Stimulated activated CD4-positive, alpha-beta T cell treated with anti-CD3 and anti-CD28 coated beads, Interleukin-2, amount 100 ng/mL, for 24 hours (primary cell): ENCODE data around the gene RNASE8.

Source experiments
- DNase-seq, 2 donors: peaks; one replicate each; pipeline ENCODE4 v3.0.0-alpha.2; 2020

RNASE8 gene

GRCh38 chr14:21074398-21075272 lies 17.0 kb downstream of the RNASE8 start:
- DNase-seq = no peak

DNA sequence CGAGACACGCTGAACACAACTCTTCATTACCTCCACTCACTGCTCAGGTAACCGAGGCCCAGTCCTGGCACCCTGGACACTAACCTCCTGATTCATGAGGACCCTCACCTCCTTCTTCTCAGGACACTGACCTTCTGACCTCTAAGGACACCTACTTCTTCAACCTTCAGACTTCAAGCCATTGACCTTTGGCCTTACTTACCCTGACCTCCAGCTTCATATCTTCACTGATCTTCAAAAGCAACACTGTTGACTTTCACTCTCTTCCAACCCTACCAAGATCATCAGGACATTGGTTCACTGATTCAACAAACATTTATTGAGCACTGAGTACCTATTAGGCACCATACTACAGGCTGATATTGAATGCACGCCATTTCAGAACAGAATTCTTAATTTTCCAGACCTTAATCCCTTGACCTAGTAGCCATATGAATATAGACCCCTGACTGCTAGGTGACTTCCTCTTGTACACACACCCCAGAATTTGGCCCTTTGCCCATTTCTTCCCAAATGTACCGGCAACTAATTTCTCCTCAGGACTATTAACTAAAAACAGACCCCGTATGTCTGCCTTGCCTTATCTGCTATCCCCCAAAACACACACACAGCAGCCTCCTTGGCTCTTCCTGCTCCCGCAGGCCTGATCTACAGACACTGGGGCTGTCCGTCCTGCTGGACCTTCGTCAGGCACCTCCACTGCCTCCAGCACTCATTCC lies 18.3 kb downstream of the RNASE8 start:
- no peak for DNase-seq

DNA sequence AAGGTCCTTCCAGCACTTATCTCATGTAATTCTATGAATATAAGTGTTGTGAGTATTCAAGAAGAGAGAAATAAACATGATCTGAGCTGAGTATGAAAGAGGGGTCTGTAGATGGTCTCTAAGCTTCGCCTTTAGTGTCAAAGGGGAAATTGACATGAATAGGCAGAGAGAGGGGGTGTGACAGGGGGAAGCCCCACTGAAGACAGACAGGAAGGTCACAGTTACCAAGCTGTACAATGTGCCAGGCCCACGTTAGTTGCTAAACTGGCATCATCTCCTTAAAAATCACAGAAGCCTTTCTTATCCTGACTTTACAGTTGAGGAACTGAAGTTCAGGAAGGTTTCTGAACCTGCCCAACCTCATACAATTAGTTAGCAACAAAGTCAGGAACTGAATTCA lies 20.1 kb downstream of the RNASE8 start:
- DNase-seq = no peak

GRCh38 chr14:21078287-21078686 lies 20.7 kb downstream of the RNASE8 start:
- no peak for DNase-seq

DNA sequence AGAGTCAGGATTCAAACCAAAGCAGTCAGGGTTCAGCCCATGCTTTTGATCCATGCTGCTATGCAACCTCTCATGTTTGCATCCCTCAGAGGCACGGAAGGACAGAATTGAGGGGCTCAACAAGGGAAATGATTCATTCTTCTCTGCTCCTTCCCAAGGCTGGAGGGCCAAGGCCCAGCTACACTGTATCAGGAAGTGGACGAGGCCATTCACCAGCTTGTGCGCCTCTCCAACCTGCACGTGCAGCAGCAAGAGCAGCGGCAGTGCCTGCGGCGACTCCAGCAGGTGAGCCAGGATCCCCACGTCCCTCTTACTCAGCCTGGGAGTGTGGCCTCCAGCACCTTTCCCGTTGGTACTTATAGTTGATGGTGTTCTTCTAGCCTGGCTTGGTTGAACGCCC lies 21.1 kb downstream of the RNASE8 start:
- DNase-seq = no peak

DNA sequence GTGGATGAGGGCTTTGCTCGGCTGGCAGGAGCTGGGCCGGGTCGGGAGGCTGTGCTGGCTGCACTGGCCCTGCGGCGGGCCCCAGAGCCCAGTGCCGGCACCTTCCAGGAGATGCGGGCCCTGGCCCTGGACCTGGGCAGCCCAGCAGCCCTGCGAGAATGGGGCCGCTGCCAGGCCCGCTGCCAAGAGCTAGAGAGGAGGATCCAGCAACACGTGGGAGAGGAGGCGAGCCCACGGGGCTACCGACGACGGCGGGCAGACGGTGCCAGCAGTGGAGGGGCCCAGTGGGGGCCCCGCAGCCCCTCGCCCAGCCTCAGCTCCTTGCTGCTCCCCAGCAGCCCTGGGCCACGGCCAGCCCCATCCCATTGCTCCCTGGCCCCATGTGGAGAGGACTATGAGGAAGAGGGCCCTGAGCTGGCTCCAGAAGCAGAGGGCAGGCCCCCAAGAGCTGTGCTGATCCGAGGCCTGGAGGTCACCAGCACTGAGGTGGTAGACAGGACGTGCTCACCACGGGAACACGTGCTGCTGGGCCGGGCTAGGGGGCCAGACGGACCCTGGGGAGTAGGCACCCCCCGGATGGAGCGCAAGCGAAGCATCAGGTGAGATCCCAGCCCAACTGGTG lies 24.0 kb downstream of the RNASE8 start:
- no peak for DNase-seq

- no peak for DNase-seq
These were observed 26.1 kb downstream of the RNASE8 start for GRCh38 chr14:21083565-21084325.

DNA sequence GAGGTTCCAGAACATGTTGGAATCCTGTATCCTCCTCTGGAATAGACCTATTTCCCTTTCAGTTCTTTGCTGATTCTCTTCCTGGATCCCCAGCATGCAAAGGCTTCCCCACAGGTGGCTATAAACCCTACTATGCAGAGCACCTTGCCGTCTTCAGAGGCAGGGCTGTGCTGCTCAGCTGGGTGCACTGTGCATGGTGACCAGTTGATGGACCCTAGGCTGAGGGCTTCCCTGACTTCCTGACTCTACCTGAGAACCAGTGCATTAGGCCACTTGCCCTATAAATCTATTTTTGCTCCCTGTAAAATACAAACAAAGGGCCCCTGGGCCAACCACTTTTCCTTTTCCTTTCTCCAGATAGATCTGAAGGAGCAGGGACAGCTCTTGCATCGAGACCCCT lies 26.8 kb downstream of the RNASE8 start:
- DNase-seq = no peak

DNA sequence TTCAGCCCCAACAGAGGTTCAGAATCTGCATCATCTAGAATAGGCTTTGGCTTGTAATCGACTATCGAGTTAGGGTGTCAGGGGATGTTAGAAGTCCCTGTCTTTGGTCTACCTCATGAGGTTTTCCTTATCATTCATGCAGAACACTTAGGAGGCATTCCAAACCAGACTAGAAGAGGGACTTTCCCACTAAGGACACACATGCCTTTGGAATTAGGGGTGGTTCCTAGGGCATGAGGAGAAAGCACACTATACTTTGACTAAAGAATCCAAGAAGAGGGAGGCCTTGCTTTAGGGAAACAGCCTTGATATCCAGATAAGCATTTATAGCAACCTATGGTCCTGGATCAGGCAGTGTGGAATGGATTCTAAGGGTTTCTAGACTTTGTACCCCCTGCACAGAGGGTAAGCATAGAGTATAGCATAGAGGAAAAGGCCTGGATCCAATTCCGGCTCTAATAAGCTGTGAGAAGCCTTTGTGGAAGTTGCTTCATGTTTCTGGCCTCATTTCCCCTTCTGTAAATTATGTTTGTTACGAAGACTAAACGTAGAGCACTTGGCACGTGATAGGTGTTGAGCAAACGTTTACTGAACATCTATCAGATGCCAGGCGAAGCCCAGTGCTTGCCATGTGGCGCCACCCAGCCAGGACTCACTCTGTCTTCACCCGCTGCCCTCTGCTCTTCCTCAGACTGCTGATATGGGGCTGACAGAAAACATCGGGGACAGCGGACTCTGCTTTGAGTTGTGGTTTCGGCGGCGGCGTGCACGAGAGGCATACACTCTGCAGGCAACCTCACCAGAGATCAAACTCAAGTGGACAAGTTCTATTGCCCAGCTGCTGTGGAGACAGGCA lies 27.6 kb downstream of the RNASE8 start:
- DNase-seq = no peak

DNA sequence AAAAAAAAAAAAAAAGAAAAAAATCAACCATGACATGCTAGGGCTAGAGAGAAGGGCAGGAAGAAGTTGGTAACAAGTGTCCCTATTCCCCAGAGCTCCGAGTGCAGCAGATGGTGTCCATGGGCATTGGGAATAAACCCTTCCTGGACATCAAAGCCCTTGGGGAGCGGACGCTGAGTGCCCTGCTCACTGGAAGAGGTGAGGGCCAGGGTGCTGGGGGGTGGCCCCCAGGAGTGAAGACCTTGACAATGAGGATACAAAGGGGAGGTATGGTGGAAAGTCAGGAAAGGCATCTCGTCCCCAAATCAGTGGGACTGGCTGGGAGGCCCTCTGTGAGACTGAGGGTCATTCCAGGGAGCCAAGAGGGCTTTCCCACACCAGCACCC lies 29.3 kb downstream of the RNASE8 start:
- no peak for DNase-seq

DNA sequence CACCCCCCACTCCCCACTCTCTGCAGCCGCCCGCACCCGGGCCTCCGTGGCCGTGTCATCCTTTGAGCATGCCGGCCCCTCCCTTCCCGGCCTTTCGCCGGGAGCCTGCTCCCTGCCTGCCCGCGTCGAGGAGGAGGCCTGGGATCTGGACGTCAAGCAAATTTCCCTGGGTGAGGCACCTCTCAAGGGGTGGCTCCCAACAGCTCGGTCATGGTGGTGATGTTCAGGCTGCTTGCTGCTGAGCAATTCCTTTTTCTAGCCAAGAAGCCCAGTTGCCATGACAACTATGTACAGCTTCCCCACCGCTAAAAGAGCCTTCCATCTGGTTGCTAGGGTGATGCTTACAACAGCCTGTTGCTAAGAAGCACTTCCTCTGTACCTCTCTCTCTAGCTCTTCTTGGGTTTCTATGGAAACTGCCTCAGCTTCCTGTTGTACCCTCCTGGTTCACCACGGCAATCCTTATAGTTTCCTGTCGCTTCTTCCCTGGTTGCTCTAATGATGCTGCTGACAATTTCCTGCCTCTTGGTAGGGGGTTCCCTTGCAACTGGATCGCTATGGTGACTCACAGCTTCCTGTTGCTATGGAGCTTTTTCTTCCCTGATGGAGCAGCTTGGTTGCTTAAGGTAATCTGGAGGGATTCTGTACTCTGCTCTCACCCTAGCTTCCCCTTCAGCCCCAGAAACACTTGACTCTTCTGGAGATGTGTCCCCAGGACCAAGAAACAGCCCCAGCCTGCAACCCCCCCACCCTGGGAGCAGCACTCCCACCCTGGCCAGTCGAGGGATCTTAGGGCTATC lies 29.9 kb downstream of the RNASE8 start:
- DNase-seq = peak in 1 of 2 donors; percentile 50

DNA sequence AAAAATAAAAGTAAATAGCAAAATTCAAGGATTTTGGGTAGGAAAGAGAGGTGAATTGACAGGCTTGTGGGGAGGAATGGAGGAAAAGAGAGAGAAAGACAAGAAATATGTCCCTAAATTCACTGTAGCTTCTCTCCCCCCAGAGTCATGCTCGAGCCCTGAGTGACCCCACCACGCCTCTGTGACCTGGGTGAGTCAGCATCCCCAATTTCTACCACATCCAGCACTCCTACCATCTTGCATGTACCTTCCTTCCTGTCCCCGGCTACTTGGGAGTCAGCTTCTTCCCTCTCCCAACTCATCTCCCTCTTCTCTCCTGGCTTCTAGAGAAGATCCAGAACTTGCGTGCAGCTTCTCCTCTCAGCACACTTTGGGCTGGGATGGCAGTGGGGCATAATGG lies 31.1 kb downstream of the RNASE8 start:
- DNase-seq = no peak

GRCh38 chr14:21089271-21089670 lies 31.6 kb downstream of the RNASE8 start:
- no peak for DNase-seq

GRCh38 chr14:21089877-21090193 lies 32.2 kb downstream of the RNASE8 start:
- DNase-seq = no peak

DNA sequence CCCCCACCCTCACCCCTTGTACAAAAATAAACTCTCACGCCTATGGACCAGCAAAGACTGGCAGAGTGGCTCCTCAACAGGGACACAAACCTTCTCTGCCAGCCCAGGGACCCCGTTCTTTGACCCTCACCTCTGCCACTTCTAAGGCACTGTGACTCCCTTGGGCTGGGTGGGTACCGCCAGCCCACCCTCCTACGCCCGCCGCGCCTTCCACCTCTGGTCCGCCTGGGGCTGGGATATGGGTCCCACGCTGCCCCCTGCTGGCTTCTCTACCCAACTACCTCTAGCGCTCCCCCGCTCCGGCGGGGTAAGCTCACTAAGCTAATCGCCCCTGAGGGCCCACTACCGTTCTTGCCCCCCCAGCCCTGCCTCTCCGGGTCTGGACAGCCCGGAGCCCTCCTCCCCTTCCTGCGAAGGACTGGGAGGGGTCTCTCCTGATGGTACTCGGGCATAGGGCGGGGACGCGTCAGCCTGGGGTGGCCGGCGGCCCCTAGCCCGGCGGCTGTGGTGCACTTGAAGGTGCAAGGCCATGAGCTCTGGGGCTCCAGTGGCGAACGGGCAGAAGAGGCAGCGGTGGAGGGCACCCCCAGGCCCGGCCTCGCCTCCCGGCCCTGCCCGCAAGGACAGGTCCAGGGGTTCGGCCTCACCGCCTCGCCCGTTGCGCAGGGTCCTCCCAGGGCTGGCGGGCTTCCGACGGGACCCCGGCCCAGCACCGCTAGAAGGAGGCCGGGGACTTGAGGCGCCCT lies 32.7 kb downstream of the RNASE8 start:
- peak in 1 of 2 donors; percentile 59 for DNase-seq

DNA sequence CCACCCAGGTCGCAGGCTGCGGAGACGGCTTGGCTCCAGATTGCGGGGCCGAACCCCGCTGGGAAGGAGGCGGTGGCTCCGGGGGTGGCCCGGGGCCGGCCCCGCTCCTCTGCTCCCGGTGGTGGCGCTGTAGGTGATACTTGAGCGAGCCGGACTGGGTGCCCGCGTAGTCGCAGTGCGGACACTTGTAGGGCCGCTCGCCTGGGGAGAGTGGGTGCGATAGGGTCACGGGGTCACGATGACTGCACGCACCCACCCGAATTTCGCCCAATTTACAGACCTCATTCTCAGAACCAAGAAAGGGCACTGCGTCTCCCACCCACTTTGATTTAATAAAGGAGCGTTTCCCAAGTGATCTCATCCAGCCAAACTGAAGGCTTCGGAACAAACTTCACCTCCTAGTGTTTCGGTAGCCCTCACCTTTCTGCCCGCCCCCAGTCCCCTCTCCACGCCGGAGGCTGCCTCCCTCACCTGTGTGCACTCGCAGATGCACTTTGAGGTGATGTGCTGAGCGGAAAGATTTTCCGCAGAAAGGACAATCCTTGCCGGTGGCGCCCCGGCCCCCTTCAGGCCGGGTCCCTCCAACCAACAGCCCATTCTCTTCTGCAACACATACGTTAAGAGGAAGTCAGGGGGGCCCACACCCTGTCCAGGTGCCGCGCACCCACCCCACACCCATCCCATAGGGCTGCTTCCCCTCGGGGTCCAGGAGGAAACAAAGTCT lies 33.5 kb downstream of the RNASE8 start:
- no peak for DNase-seq

DNA sequence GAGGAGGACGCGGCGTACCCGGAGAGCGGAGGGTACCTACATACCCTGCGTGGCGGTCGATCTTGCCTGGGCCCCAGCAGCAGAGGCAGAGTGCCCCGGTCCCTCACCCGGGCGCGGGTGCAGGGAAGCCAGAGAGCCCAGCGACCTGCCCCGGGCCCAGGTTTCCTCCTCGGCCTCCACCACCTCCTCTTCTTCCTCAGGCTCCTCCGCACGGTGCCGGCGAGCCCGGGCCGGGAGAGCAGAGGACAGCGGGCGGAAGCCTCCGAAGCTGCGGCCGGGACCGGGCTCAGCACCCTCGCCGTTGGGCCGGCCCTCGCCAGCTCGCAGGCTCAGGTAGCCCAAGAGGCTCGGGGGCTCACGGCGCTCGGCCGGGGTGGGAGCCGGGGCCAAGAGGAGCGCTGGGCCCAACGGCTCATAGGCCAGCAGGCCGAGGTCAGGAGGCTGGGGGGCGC lies 34.2 kb downstream of the RNASE8 start:
- no peak for DNase-seq

- peak; percentile 95 to 96 for DNase-seq
These were observed 34.8 kb downstream of the RNASE8 start for GRCh38 chr14:21092273-21093011.

GRCh38 chr14:21093018-21093417 lies 35.4 kb downstream of the RNASE8 start:
- no peak for DNase-seq
